HG03159 (cell line): ENCODE results near the gene FADS2.

ENCODE experiments used
- ATAC-seq: cut with Tn5 transposase; IDR thresholded peaks from one replicate; pipeline ENCODE4 v1.9.1; 2021; ENCODE audit warnings: mild to moderate bottlenecking, moderate library complexity; ENCODE audit not compliant: unreplicated experiment

Gene FADS2

GRCh38 chr11:61817471-61818202, 10.5 kb upstream of the FADS2 start:
- ATAC-seq, result no peak

DNA sequence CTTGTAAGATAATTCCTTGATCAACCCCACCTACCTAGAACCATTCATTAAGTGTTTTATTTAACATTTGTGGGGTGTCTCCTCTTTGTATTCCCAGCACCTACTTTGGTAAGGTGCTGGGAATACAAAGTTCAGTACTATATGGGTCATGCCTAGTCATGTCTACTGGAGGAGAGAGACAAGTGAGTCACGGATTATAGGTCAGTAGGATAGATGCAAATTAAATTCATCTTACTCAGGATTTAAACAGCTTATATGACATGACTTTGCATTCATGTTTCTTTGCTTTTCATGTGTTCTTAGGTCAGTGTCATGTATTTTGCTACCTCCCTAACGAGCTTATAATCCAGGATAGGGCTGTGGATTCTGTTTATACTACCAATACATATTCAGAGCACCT, 7.9 kb upstream of the FADS2 start:
- ATAC-seq, result no peak

DNA sequence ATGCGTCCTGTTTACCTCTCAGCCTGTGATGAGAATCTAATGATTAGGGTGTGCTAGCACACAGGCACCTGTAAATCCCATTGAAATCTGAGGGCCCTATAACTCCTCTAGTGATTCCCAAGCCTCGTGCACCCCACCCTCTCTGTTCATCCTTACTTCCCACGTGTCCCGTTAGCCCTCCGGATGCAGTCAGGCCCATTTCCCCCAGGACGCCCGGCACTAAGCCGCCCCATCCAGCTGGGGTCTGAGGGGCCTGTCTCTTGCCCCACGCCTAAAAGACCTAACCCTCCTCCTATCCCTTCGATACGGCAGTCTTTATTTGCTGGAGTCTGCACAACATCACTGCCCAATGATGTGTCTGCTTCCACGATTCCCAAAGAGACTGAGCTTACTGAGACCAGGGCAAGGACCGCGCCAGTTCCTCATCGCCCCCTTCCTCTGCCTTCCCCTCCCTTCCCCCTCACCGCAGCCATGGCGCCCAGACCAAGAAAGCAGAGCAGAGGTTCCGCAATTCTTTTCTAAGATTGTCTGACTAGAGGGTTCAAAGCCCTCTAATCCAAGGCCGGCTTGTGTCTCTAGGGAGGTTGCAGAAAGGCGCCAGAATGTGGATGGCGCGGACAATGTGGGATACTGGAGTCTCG, 1.1 kb upstream of the FADS2 start:
- ATAC-seq, result peak; percentile 11

DNA sequence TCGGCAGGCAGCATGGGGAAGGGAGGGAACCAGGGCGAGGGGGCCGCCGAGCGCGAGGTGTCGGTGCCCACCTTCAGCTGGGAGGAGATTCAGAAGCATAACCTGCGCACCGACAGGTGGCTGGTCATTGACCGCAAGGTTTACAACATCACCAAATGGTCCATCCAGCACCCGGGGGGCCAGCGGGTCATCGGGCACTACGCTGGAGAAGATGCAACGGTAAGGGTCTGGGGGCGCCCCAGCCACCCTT, 204 bp downstream of the FADS2 start:
- no peak for ATAC-seq

DNA sequence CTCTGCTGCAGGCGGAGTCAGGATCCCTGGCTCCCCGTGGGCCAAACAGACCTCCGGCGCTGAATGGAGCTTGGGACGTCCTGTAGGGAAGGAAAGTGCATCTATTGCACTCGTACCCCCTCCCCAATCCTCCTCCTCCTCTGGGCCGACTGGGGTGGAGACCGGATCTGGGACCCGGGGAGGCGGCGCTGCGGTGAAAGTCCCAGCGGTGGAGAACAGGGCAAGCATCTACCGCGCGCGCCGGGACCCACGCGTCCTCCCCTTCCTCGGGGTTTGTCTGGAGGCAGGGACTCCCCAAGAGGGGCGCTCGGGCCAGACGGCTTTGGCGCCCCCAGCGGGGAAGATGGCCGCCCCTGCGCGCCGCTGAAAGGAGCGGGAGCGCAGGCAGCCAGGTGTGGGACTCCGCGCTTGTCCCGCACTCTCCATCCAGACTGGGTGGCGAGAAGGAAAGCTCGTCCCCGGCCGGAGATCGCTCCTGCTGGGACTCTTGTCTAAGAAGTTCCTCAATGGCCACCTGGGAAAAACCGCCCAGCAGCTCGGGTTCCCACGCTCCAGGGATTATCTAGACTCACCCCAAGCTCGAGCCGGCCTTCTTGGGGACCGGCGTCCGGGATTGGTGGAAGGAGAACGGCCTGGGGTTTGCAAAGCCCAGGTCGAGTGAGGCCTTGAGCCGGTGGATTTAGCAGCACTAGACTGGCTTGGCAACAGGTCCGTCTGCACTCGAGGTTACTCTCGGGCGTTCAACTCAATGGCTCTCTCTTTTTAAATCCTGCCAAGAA, 718 bp downstream of the FADS2 start:
- ATAC-seq, result peak; percentile 21

- ATAC-seq, result no peak
Observed at GRCh38 chr11:61829806-61830205, 1.7 kb downstream of the FADS2 start.

GRCh38 chr11:61830237-61831105, 2.4 kb downstream of the FADS2 start:
- ATAC-seq, result no peak

- no peak for ATAC-seq
Observed at GRCh38 chr11:61832207-61832606, 4.1 kb downstream of the FADS2 start.

DNA sequence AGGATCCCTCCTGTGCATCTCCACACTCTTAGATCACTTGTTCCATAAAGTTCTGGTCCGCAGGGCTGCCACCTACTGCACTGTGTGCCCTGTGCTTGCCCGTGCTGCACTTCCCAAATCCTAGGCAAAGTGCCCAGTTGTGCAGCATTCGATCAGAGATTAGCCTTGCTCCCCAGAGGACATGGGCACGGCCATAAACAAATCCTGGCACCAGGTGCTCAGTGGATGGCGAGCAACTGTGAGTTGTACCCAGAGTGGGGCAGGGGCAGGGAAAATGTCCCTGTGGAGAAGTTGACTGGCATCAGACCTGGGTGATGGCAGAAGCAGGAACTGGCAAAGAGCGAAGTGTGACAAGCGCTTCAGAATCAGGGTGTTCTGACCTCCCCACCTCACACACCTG, 4.7 kb downstream of the FADS2 start:
- ATAC-seq, result no peak

- no peak for ATAC-seq
Observed at GRCh38 chr11:61833471-61833870, 5.4 kb downstream of the FADS2 start.

DNA sequence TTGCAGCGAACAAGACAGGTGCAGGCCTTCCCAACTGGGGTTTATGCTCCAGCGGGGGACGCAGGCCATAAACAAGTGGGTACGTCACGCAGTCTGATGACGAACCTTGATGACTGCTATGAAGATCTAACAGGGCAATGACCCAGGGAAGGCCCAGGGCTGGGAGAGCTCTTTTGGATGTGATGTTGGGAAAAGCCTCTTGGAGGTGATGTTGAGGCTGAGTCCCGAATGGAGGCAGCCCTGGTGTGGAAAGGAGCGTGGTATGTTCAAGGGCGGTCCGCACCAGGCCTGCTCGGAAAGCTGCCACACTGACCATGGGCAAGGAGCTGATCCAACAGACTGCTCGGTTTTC, 5.8 kb downstream of the FADS2 start:
- ATAC-seq, result no peak

DNA sequence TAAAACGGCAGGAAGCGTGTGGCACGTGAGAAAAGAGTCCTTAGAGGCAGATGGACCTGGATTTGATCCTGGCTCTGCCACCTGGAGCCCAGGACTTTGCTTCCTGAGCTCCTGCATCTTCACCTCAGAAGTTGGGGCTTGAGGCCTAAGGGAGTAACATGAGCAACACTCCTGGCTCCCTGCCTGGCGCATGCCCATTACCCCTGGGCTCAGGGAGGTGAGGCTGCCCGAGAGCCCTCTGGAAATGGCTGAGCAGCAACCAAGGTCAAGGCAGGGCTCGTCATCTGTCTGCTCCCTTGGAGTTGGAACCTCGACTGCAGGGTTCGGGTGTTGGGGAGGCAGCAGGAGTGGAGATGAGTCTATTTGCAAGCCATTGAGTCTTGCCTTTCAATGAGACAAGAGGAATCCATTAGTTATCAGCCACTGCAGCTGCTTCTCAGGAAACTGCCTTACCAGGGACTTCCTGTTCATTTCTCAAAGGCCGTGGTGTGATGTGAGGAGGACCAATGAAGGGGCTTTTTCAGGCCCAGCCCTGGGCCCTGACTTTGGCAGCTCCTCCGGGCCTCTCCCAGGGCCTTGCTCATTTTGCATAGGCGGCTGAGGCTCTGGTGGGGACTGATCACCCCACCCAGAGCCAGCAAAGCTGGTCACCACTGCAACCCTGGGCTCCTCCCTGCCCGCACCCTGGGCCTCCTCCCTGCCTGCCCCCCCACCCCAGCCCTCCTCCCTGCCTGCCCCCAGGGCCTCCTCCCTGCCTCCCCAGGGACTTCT, 6.4 kb downstream of the FADS2 start:
- ATAC-seq, result peak; percentile 88

- ATAC-seq, result no peak
Observed at GRCh38 chr11:61836193-61836592, 8.1 kb downstream of the FADS2 start.

- no peak for ATAC-seq
Observed at GRCh38 chr11:61837411-61838005, 9.4 kb downstream of the FADS2 start.

DNA sequence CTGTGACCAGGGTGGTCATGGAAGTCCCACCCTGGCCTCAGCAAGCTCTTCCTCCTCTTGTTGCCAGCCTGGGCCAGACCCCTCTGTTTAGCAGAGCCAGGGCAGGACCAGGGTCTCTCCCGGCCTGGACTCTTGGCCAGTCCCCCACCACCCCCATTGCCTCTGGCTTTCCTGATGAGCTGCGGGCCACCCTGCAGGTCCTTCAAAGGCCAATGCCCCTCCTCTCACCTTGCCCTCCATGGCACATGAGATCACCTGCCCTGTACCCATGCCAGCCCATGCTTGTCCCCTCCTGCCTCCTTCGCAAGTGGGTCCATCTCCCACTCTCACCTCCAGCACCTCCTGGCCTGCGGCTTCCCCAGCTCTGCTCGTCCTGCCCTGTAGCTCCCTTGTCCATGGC, 10.4 kb downstream of the FADS2 start:
- no peak for ATAC-seq

DNA sequence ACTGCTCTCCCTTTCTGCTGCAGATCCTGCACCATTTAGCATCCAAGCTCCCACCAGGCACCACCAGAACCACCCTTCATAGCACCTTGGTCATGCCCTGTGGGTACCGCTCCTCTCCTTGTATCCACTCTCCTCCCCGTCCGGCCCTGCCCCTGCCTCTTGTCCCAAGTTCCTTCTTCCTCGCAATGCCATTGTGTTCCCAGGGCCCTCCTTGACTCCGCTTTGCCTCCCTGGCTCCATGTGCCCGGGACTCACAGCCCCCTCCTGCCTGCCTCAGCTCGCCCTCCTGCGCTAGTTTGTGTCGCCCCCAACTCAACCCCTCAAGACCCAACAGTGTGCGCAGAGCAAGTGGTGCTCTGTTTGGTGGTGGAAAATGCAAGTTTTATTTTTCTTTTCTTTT, 10.8 kb downstream of the FADS2 start:
- no peak for ATAC-seq

DNA sequence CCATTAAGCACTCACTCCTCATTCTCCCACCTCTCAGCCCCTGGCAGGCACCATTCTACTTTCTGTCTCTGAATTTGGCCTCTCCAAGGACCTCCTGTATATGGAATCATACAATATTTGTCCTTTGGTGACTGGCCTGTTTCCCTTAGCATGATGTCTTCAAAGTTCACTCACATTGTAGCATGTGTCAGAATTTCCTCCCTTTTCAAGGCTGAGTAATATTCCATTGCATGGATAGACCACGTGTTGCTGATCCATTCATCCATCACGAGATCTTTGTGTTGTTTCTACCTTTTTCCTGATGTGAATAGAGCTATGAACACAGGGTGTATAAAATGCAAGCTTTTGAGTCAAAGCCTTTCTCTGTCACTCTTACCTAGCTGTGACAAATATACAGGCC, 11.6 kb downstream of the FADS2 start:
- no peak for ATAC-seq

- ATAC-seq, result no peak
Observed at GRCh38 chr11:61840371-61840770, 12.3 kb downstream of the FADS2 start.

DNA sequence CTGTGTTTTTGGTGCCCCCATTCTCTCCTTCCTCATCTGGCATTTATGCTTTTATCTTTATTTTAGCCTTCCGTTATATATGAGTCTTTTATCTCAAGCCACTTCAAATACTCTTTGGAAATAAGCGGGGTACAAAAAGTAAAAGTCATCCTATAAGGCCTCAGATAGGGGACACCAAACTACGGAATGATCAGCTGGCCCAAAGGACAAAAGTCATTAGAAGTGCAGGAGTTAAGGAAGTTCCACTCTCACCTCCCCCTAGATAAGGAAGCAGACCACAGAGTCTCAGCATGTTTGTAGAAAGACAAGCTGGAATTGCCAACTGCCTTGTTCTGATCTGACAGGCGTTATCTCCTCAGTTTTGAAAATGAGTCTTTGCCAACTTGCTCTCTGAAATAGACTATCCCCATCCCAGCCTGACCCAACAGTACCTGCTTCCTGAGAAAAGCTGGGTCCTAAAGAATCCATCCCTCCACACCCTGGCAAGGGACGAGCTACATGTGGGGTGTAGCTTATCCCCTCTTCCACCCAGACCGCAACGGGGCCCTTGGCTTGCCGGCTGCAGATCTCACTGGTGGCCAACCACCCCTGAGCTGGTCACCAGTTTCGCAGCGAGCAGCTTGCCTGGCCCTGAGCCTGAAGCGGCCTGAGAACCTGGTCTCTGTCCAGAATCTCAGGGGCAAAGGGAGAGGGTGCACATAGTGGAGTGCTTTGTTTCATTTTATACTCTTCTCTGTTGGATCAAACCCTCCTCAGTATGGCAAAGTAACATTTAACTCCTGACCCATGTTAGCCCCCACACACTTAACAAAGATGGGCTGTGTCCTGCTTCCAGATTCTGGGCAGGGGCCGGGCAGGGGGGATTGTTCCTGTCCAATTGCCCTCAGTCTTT, 13.8 kb downstream of the FADS2 start:
- no peak for ATAC-seq

- ATAC-seq, result no peak
Observed at GRCh38 chr11:61842528-61842820, 14.4 kb downstream of the FADS2 start.
